22Rv1 (cell line): ENCODE data around the gene RAB35.

ENCODE experiments used
- H3K27ac ChIP-seq: fragments of 450-650 bp; 2 replicates; pipeline ENCODE4 v1.5.1; 2017
- CTCF ChIP-seq: fragments of 450-650 bp; IDR thresholded peaks from 2 replicates; pipeline ENCODE4 v1.5.1; 2017; ENCODE audit warnings: mild to moderate bottlenecking
- ZFX ChIP-seq: fragments of 450-650 bp; IDR thresholded peaks from 2 replicates; pipeline ENCODE4 v1.6.1; 2017; ENCODE audit warnings: antibody characterized with exemption, borderline replicate concordance

RAB35 gene

GRCh38 chr12:120121766-120122293 is 5.3 kb upstream of the RAB35 start:
- TF ChIP-seq CTCF (no peak), ZFX (no peak)

GRCh38 chr12:120121343-120121742 is 4.8 kb upstream of the RAB35 start:
- no peak overlapping the region; the same call in 1 of the 2 replicates for H3K27ac ChIP-seq
- TF ChIP-seq CTCF (no peak), ZFX (no peak)

More at GRCh38 chr12:120121766-120122293, 5.3 kb upstream of the RAB35 start:
- H3K27ac ChIP-seq: no peak overlapping the region; the same call in 1 of the 2 replicates

GRCh38 chr12:120119271-120119973 is 2.9 kb upstream of the RAB35 start:
- peak overlapping the region; percentile 94 for H3K27ac ChIP-seq
- TF ChIP-seq CTCF (no peak), ZFX (no peak)

- TF ChIP-seq CTCF: no peak
- peak overlapping the region; percentile 94 for H3K27ac ChIP-seq
These were observed 1.9 kb upstream of the RAB35 start for GRCh38 chr12:120118321-120119061.

GRCh38 chr12:120117961-120118320 is 1.4 kb upstream of the RAB35 start:
- TF ChIP-seq CTCF (no peak), ZFX (no peak)
- H3K27ac ChIP-seq: peak overlapping the region; percentile 94

- no peak for TF ChIP-seq CTCF
- TF ChIP-seq ZFX: no peak
- H3K27ac ChIP-seq: peak overlapping the region; percentile 94
These were observed 469 bp upstream of the RAB35 start for GRCh38 chr12:120116792-120117651.
